K562 (cell line): ENCODE results near the gene DGKA. TPM values are rescaled to one million over a fixed set of nuclear protein-coding genes. Genes with fewer than 3 reads are reported as not detected.

ENCODE experiments used
- CBFA2T3 ChIP-seq: fragments of 450-650 bp; IDR thresholded peaks from 2 replicates; pipeline ENCODE4 v1.6.1; 2017
- ELK3 ChIP-seq: fragments of 450-650 bp; formaldehyde crosslinking; IDR thresholded peaks from 2 replicates; pipeline ENCODE4 v1.4.0; 2020; ENCODE audit warnings: mild to moderate bottlenecking
- FUS ChIP-seq: fragments of 200-400 bp; formaldehyde crosslinking; optimal IDR thresholded peaks from 2 replicates; pipeline ENCODE3; 2017; ENCODE audit warnings: low read depth, low read length
- HMGN3 ChIP-seq: IDR thresholded peaks from 2 replicates; pipeline ENCODE4 v1.6.1; 2011; ENCODE audit warnings: borderline replicate concordance, low read depth, mild to moderate bottlenecking, mixed read lengths, low read length; ENCODE audit not compliant: insufficient read length; ENCODE audit errors: extremely low read depth
- JUND ChIP-seq, 2 experiments: IDR thresholded peaks; 2 replicates in 1 of 2; 3 replicates in 1 of 2; pipeline ENCODE4 v1.6.1; 2011; ENCODE audit warnings: borderline replicate concordance in 2 of 2, low read depth in 2 of 2, low read length in 2 of 2, improper control_type of control experiment in 1 of 2, missing biosample characterization in 1 of 2, missing genetic modification characterization in 1 of 2, missing genetic modification reagents in 1 of 2
- MTF1 ChIP-seq: fragments of 250-450 bp; sonication (Bioruptor Pico); IDR thresholded peaks from 2 replicates; pipeline ENCODE4 v1.9.0; 2021; ENCODE audit warnings: moderate library complexity, mild to moderate bottlenecking, inconsistent platforms, borderline replicate concordance
- PYGO2 ChIP-seq: fragments of 450-650 bp; IDR thresholded peaks from 2 replicates; pipeline ENCODE4 v1.6.1; 2016; ENCODE audit warnings: mild to moderate bottlenecking, missing genetic modification characterization, moderate library complexity, missing compliant biosample characterization
- SLC30A9 ChIP-seq: fragments of 250-450 bp; sonication (Bioruptor Pico); IDR thresholded peaks from 2 replicates; pipeline ENCODE4 v1.8.0; 2022; ENCODE audit warnings: mild to moderate bottlenecking, moderate library complexity
- TCF3 ChIP-seq: sonication (generic); formaldehyde crosslinking; IDR thresholded peaks from 2 replicates; pipeline ENCODE4 v1.4.0; 2020; ENCODE audit warnings: mild to moderate bottlenecking, missing genetic modification reagents
- TCF7 ChIP-seq: sonication (generic); IDR thresholded peaks from 2 replicates; pipeline ENCODE4 v1.6.1; 2016; ENCODE audit warnings: antibody characterized with exemption, borderline replicate concordance
- THRAP3 ChIP-seq: fragments of 450-650 bp; IDR thresholded peaks from 2 replicates; pipeline ENCODE4 v1.6.1; 2016; ENCODE audit warnings: mild to moderate bottlenecking, inconsistent platforms, borderline replicate concordance
- ZNF316 ChIP-seq: fragments of 450-650 bp; IDR thresholded peaks from 2 replicates; pipeline ENCODE4 v1.6.1; 2016
- ZNF717 ChIP-seq: fragments of 250-450 bp; sonication (Bioruptor Pico); IDR thresholded peaks from 2 replicates; pipeline ENCODE4 v1.5.0; 2021
- polyA plus RNA-seq, 8 experiments: library from polyadenylated mRNA; depleted of rRNA in 4 of 8; stranded (reverse) in 5 of 8; unstranded in 3 of 8; fragments of >200 nt; fragmentation: Nextera tagmentation in 2 of 8; fragmentation: Illumina TruSeq in 1 of 8; extraction: Ambion mirVana in 2 of 8; extraction: Trizol in 1 of 8; gene quantifications; 2 replicates each; pipeline versions ENCODE4 v1.2.1 to v1.2.3, GENCODE V29; 2011 to 2014; ENCODE audit warnings: inconsistent platforms in 1 of 8, missing spikeins in 1 of 8
- total RNA-seq, 7 experiments: library from RNA; depleted of rRNA in 6 of 7; stranded (reverse); fragments of >200 nt in 6 of 7; fragmentation: Illumina TruSeq in 2 of 7; extraction: Trizol in 2 of 7; gene quantifications; 2 replicates each; pipeline versions ENCODE4 v1.2.1 to v1.2.3, GENCODE V29; 2011 to 2021; ENCODE audit warnings: low replicate concordance in 1 of 7
- TF ChIP-seq, protein P1 (sequence below): fragments of 450-650 bp; IDR thresholded peaks from 2 replicates; pipeline ENCODE4 v1.6.1; 2016; ENCODE audit warnings: low read depth, mild to moderate bottlenecking, moderate library complexity
- TF ChIP-seq, protein P2 (sequence below): fragments of 450-650 bp; formaldehyde crosslinking; IDR thresholded peaks from 2 replicates; pipeline ENCODE4 v1.4.0; 2020; ENCODE audit warnings: mild to moderate bottlenecking, moderate library complexity
- TF ChIP-seq, protein P3 (sequence below): fragments of 450-650 bp; IDR thresholded peaks from 2 replicates; pipeline ENCODE4 v1.6.1; 2016; ENCODE audit warnings: low read depth

DGKA gene
- total and polyA plus RNA-seq, 9 of the 15 experiments (the other 6 are each of a cell fraction or from before 2014, with no cell fraction given), result 3.4 to 12.4 (median 6.2) TPM

DNA sequence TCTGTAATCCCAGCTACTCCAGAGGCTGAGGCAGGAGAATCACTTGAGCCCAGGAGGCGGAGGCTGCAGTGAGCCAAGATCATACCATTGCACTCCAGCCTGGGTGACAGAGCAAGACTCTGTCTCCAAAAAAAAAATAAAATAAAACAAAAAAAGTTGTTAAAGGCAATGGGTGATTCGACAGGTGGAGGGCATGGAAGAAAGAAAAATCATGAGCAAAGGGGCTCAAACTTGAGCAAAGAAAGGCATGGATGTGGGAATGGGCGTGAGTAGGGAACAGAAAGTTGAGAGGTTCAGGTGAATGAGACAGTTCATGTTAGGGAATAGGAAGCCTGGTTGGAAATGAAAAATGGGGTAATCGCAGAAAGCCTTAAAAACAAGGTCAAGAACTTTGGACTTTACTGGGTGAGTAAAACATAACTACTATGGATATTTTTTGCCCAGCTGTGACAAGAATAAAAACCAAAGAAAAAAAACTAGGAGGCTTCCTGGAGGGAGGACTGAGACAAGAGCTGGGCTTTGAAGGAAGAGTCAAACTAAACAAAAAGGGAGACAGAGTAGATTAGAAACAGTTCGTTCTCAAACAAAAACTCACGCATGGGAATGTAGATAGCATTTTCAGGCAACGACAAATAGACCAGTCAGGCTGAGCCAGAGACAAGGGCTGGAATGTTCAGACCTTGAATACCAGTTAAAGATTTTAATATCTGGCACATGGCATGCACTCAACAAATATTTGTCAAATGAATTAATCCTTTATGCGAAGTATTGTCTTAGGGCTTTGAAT lies 22.0 kb upstream of the DGKA start (continued):
- peak; percentile 31; the same call in 1 of the 2 replicates for TF ChIP-seq CBFA2T3
- no peak for TF ChIP-seq PYGO2 (tag)
- TF ChIP-seq TCF7, result no peak
- peak; percentile 21; the same call in 1 of the 2 replicates for TF ChIP-seq TCF3 (CRISPR knock-in tag)
- no peak for TF ChIP-seq ZNF717
- no peak for TF ChIP-seq THRAP3
- TF ChIP-seq SLC30A9 (CRISPR knock-in tag), result no peak
- TF ChIP-seq, protein P1, sequence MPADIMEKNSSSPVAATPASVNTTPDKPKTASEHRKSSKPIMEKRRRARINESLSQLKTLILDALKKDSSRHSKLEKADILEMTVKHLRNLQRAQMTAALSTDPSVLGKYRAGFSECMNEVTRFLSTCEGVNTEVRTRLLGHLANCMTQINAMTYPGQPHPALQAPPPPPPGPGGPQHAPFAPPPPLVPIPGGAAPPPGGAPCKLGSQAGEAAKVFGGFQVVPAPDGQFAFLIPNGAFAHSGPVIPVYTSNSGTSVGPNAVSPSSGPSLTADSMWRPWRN, result no peak
- no peak for TF ChIP-seq MTF1 (CRISPR knock-in tag)
- TF ChIP-seq, protein P2, sequence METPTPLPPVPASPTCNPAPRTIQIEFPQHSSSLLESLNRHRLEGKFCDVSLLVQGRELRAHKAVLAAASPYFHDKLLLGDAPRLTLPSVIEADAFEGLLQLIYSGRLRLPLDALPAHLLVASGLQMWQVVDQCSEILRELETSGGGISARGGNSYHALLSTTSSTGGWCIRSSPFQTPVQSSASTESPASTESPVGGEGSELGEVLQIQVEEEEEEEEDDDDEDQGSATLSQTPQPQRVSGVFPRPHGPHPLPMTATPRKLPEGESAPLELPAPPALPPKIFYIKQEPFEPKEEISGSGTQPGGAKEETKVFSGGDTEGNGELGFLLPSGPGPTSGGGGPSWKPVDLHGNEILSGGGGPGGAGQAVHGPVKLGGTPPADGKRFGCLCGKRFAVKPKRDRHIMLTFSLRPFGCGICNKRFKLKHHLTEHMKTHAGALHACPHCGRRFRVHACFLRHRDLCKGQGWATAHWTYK (CRISPR knock-in tag), result no peak
- no peak for TF ChIP-seq ZNF316
- no peak for TF ChIP-seq JUND (IDR thresholded peaks at IDR 0.05; ENCODE audit: borderline replicate concordance, low read depth, low read length)
- TF ChIP-seq JUND (tag; IDR thresholded peaks at IDR 0.05; ENCODE audit: borderline replicate concordance, low read depth, low read length), result no peak
- TF ChIP-seq FUS, result no peak
- TF ChIP-seq HMGN3, result no peak
- TF ChIP-seq, protein P3, sequence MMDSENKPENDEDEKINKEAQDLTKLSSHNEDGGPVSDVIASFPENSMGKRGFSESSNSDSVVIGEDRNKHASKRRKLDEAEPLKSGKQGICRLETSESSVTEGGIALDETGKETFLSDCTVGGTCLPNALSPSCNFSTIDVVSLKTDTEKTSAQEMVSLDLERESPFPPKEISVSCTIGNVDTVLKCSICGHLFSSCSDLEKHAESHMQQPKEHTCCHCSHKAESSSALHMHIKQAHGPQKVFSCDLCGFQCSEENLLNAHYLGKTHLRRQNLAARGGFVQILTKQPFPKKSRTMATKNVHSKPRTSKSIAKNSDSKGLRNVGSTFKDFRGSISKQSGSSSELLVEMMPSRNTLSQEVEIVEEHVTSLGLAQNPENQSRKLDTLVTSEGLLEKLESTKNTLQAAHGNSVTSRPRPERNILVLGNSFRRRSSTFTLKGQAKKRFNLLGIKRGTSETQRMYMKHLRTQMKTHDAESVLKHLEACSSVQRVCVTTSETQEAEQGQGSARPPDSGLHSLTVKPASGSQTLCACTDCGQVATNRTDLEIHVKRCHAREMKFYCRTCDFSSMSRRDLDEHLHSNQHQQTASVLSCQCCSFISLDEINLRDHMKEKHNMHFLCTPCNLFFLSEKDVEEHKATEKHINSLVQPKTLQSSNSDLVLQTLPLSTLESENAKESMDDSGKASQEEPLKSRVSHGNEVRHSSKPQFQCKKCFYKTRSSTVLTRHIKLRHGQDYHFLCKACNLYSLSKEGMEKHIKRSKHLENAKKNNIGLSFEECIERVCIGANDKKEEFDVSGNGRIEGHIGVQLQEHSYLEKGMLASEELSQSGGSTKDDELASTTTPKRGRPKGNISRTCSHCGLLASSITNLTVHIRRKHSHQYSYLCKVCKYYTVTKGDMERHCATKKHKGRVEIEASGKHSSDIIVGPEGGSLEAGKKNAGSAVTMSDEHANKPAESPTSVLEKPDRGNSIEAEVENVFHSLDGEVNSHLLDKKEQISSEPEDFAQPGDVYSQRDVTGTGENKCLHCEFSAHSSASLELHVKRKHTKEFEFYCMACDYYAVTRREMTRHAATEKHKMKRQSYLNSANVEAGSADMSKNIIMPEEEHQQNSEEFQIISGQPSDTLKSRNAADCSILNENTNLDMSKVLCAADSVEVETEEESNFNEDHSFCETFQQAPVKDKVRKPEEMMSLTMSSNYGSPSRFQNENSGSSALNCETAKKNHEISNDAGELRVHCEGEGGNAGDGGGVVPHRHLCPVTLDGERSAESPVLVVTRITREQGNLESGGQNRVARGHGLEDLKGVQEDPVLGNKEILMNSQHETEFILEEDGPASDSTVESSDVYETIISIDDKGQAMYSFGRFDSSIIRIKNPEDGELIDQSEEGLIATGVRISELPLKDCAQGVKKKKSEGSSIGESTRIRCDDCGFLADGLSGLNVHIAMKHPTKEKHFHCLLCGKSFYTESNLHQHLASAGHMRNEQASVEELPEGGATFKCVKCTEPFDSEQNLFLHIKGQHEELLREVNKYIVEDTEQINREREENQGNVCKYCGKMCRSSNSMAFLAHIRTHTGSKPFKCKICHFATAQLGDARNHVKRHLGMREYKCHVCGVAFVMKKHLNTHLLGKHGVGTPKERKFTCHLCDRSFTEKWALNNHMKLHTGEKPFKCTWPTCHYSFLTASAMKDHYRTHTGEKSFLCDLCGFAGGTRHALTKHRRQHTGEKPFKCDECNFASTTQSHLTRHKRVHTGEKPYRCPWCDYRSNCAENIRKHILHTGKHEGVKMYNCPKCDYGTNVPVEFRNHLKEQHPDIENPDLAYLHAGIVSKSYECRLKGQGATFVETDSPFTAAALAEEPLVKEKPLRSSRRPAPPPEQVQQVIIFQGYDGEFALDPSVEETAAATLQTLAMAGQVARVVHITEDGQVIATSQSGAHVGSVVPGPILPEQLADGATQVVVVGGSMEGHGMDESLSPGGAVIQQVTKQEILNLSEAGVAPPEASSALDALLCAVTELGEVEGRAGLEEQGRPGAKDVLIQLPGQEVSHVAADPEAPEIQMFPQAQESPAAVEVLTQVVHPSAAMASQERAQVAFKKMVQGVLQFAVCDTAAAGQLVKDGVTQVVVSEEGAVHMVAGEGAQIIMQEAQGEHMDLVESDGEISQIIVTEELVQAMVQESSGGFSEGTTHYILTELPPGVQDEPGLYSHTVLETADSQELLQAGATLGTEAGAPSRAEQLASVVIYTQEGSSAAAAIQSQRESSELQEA, result peak; percentile 38; the same call in 1 of the 2 replicates
- no peak for TF ChIP-seq ELK3 (CRISPR knock-in tag)
